Astrocyte of the spinal cord (primary cell): Measurements from ENCODE around the gene ABO.
"Not testable (repeated sequence)": the region's sequence is repeated elsewhere in the genome, so short reads cannot be mapped to it uniquely, and the experiment has no call there.

Experiments used
- DNase-seq: peaks from one replicate; pipeline ENCODE4 v3.0.0; 2011; ENCODE audit warnings: low read depth, low spot score
- H3K4me3 ChIP-seq: 2 replicates; pipeline ENCODE4 v1.5.1; 2011; ENCODE audit warnings: low read depth, mild to moderate bottlenecking, low read length, moderate library complexity
- CTCF ChIP-seq: IDR thresholded peaks from 2 replicates; pipeline ENCODE4 v1.5.1; 2012; ENCODE audit warnings: low read depth, mild to moderate bottlenecking, low read length, inconsistent platforms
- in situ Hi-C: cut with HindIII; loops from 2 replicates; pipeline ENCODE4 v1.10.0; 2017; ENCODE audit warnings: low sequenced_read_pairs

The ABO gene

GRCh38 chr9:133235549-133236222 lies 39.3 kb downstream of the ABO start:
- no peak overlapping the region for H3K4me3 ChIP-seq
- in situ Hi-C loops: no loop called here
- DNase-seq: no peak
- TF ChIP-seq CTCF: no peak

GRCh38 chr9:133234577-133235322 lies 40.3 kb downstream of the ABO start:
- no peak overlapping the region for H3K4me3 ChIP-seq
- in situ Hi-C loops: no loop called here
- DNase-seq: no peak
- TF ChIP-seq CTCF: no peak

- no peak for DNase-seq
- H3K4me3 ChIP-seq: no peak overlapping the region
- in situ Hi-C loops: no loop called here
- no peak for TF ChIP-seq CTCF
Measured at GRCh38 chr9:133233681-133234432, 41.1 kb downstream of the ABO start.

- in situ Hi-C loops, H3K4me3 ChIP-seq, DNase-seq: not testable (repeated sequence)
Measured at GRCh38 chr9:133231934-133232568, 43.0 kb downstream of the ABO start.

- in situ Hi-C loops, DNase-seq, H3K4me3 ChIP-seq: not testable (repeated sequence)
Measured at GRCh38 chr9:133230514-133230913, 44.5 kb downstream of the ABO start.

- in situ Hi-C loops: no loop called here
- TF ChIP-seq CTCF: no peak
- DNase-seq: no peak
- H3K4me3 ChIP-seq: no peak overlapping the region
Measured at GRCh38 chr9:133230093-133230492, 44.9 kb downstream of the ABO start.

GRCh38 chr9:133228474-133229193 lies 46.4 kb downstream of the ABO start:
- H3K4me3 ChIP-seq, in situ Hi-C loops: not testable (repeated sequence)

GRCh38 chr9:133227996-133228395 lies 47.0 kb downstream of the ABO start:
- in situ Hi-C loops, DNase-seq, H3K4me3 ChIP-seq: not testable (repeated sequence)

More at GRCh38 chr9:133228474-133229193, 46.4 kb downstream of the ABO start:
- not testable (repeated sequence) for DNase-seq
